ENCODE data around the gene PPP2R2B.

PPP2R2B gene

GRCh38 chr5:146656703-146657102 lies 221.9 kb downstream of the PPP2R2B start:
- no peak for TF ChIP-seq CTCF (conservative IDR thresholded peaks at IDR 0.05; ENCODE audit: low read depth, low read length)
- DNase-seq (ENCODE audit: low read depth): no peak
- H3K4me3 ChIP-seq (ENCODE audit: low read depth, low read length): no peak overlapping the region

GRCh38 chr5:146653560-146653959 lies 225.0 kb downstream of the PPP2R2B start:
- no peak for TF ChIP-seq CTCF (conservative IDR thresholded peaks at IDR 0.05; ENCODE audit: low read depth, low read length)
- no peak overlapping the region for H3K4me3 ChIP-seq (ENCODE audit: low read depth, low read length)
- DNase-seq (ENCODE audit: low read depth): no peak

GRCh38 chr5:146652547-146652946 lies 226.0 kb downstream of the PPP2R2B start:
- DNase-seq (ENCODE audit: low read depth): no peak
- H3K4me3 ChIP-seq (ENCODE audit: low read depth, low read length): no peak overlapping the region
- no peak for TF ChIP-seq CTCF (conservative IDR thresholded peaks at IDR 0.05; ENCODE audit: low read depth, low read length)

GRCh38 chr5:146647656-146648199 lies 230.8 kb downstream of the PPP2R2B start:
- no peak for TF ChIP-seq CTCF (conservative IDR thresholded peaks at IDR 0.05; ENCODE audit: low read depth, low read length)
- H3K4me3 ChIP-seq (ENCODE audit: low read depth, low read length): no peak overlapping the region
- DNase-seq (ENCODE audit: low read depth): no peak

GRCh38 chr5:146646441-146646840 lies 232.1 kb downstream of the PPP2R2B start:
- TF ChIP-seq CTCF (conservative IDR thresholded peaks at IDR 0.05; ENCODE audit: low read depth, low read length): peak; percentile 6
- H3K4me3 ChIP-seq (ENCODE audit: low read depth, low read length): no peak overlapping the region
- no peak for DNase-seq (ENCODE audit: low read depth)

- DNase-seq (ENCODE audit: low read depth): no peak
- no peak overlapping the region for H3K4me3 ChIP-seq (ENCODE audit: low read depth, low read length)
- no peak for TF ChIP-seq CTCF (conservative IDR thresholded peaks at IDR 0.05; ENCODE audit: low read depth, low read length)
Observed at GRCh38 chr5:146645342-146645741, 233.2 kb downstream of the PPP2R2B start.

GRCh38 chr5:146644831-146645230 lies 233.7 kb downstream of the PPP2R2B start:
- H3K4me3 ChIP-seq (ENCODE audit: low read depth, low read length): no peak overlapping the region
- no peak for DNase-seq (ENCODE audit: low read depth)
- no peak for TF ChIP-seq CTCF (conservative IDR thresholded peaks at IDR 0.05; ENCODE audit: low read depth, low read length)
